HCT116 (cell line): ENCODE results near the gene SAPCD2. TPM values are rescaled to one million over a fixed set of nuclear protein-coding genes. Genes with fewer than 3 reads are reported as not detected.

Experiments used
- ATAC-seq: fragments of 200-7000 bp; cut with Tn5 transposase; 2 replicates; pipeline ENCODE4 v1.9.1; 2020; ENCODE audit warnings: mild to moderate bottlenecking, moderate library complexity
- BruUV-seq: library from RNA; stranded (reverse); fragments of 400-500 nt; replicated peaks from 2 replicates; lab custom pipeline; 2021; lab: Mats Ljungman, UMichigan
- CTCF ChIA-PET: fragments of 300-600 bp; sonication (Branson Sonifier 250); formaldehyde crosslinking; loops from one replicate; lab custom pipeline; 2021; ENCODE audit warnings: antibody characterized with exemption; lab: Charles Lee
- POLR2A ChIA-PET: fragments of 300-600, 350-600 bp; sonication (Branson Sonifier 250); formaldehyde crosslinking; loops from one replicate; lab custom pipeline; 2021; ENCODE audit warnings: antibody characterized with exemption; lab: Charles Lee
- RAD21 ChIA-PET, 2 experiments: fragments of 300-600 bp; sonication (Branson Sonifier 250); formaldehyde crosslinking; loops; one replicate each; lab custom pipeline; 2023; ENCODE audit warnings: low total read pairs in 2 of 2; ENCODE audit not compliant: uncharacterized antibody in 2 of 2, unreplicated experiment in 2 of 2, low non-redundant PET in 1 of 2; lab: Charles Lee
- DNase-seq: peaks from one replicate; pipeline ENCODE4 v3.0.0-alpha.2; 2010; ENCODE audit warnings: low read depth, low spot score
- H2AFZ ChIP-seq: fragments of 200-600 bp; shearing (Covaris generic), sonication (generic); 2 replicates; pipeline ENCODE4 v1.6.1; 2017; ENCODE audit warnings: low read depth, mixed run types, mixed read lengths, antibody characterized with exemption, low read length; ENCODE audit not compliant: poor library complexity, severe bottlenecking
- H3K27ac ChIP-seq: 2 replicates; pipeline ENCODE4 v1.5.1; 2012; ENCODE audit warnings: low read depth, low read length
- H3K27me3 ChIP-seq: fragments of 200-600 bp; sonication (generic); 2 replicates; pipeline ENCODE4 v1.6.1; 2016; ENCODE audit warnings: mixed run types, low read length, mixed read lengths; ENCODE audit not compliant: insufficient read depth
- H3K36me3 ChIP-seq, 2 experiments: fragments of 200-500 bp in 1 of 2; fragments of 200-600 bp in 1 of 2; sonication (Bioruptor generic) in 1 of 2; sonication (generic) in 1 of 2; 2 replicates each; pipeline versions ENCODE4 v1.5.1 to v1.6.1; 2014 to 2016; ENCODE audit warnings: low read length in 2 of 2, inconsistent platforms in 1 of 2, mixed read lengths in 1 of 2, mixed run types in 1 of 2; ENCODE audit not compliant: insufficient read depth in 2 of 2, control insufficient read depth in 1 of 2
- H3K4me1 ChIP-seq, 2 experiments: fragments of 200-600 bp in 1 of 2; sonication (generic) in 1 of 2; 2 replicates each; pipeline versions ENCODE4 v1.5.1 to v1.6.1; 2012 to 2017; ENCODE audit warnings: low read length in 2 of 2, inconsistent platforms in 1 of 2, mild to moderate bottlenecking in 1 of 2, mixed read lengths in 1 of 2, mixed run types in 1 of 2, moderate library complexity in 1 of 2; ENCODE audit not compliant: insufficient read depth in 2 of 2, control insufficient read depth in 1 of 2
- H3K4me2 ChIP-seq: fragments of 200-600 bp; sonication (generic); 2 replicates; pipeline ENCODE4 v1.6.1; 2017; ENCODE audit warnings: mixed run types, low read length, mixed read lengths
- H3K4me3 ChIP-seq, 2 experiments: fragments of 200-600 bp in 1 of 2; sonication (generic) in 1 of 2; replicated peaks in 1 of 2; 2 replicates each; pipeline ENCODE4 v1.5.1; 2011 to 2016; ENCODE audit warnings: low read length in 2 of 2, control low read depth in 1 of 2, low read depth in 1 of 2, mild to moderate bottlenecking in 1 of 2, mixed read lengths in 1 of 2, mixed run types in 1 of 2
- H3K79me2 ChIP-seq: fragments of 200-600 bp; sonication (generic); 2 replicates; pipeline ENCODE4 v1.6.1; 2017; ENCODE audit warnings: mild to moderate bottlenecking, mixed run types, low read length, moderate library complexity, mixed read lengths; ENCODE audit not compliant: insufficient read depth
- H3K9ac ChIP-seq: fragments of 200-600 bp; sonication (generic); 2 replicates; pipeline ENCODE4 v1.6.1; 2016; ENCODE audit warnings: low read length, mixed read lengths
- H3K9me2 ChIP-seq: fragments of 200-600 bp; sonication (generic), shearing (Covaris generic); 2 replicates; pipeline ENCODE4 v1.6.1; 2017; ENCODE audit warnings: mixed run types, mild to moderate bottlenecking, moderate library complexity; ENCODE audit not compliant: insufficient read depth
- H3K9me3 ChIP-seq, 2 experiments: fragments of 200-500 bp in 1 of 2; fragments of 200-600 bp in 1 of 2; sonication (Bioruptor generic) in 1 of 2; sonication (generic) in 1 of 2; 2 replicates each; pipeline ENCODE4 v1.6.1; 2014 to 2017; ENCODE audit warnings: low read length in 2 of 2, mixed read lengths in 2 of 2, inconsistent platforms in 1 of 2, low read depth in 1 of 2, mild to moderate bottlenecking in 1 of 2, mixed run types in 1 of 2, moderate library complexity in 1 of 2; ENCODE audit not compliant: control insufficient read depth in 1 of 2, insufficient read depth in 1 of 2
- H4K20me1 ChIP-seq: fragments of 200-600 bp; sonication (generic), shearing (Covaris generic); 2 replicates; pipeline ENCODE4 v1.6.1; 2017; ENCODE audit warnings: mixed run types, mild to moderate bottlenecking, moderate library complexity; ENCODE audit not compliant: insufficient read depth
- CEBPB ChIP-seq: IDR thresholded peaks from 2 replicates; pipeline ENCODE4 v1.6.1; 2012; ENCODE audit warnings: low read depth
- EGR1 ChIP-seq: IDR thresholded peaks from 2 replicates; pipeline ENCODE4 v1.6.1; 2012; ENCODE audit warnings: low read depth
- ELF1 ChIP-seq: IDR thresholded peaks from 2 replicates; pipeline ENCODE4 v1.6.1; 2012; ENCODE audit warnings: low read depth, borderline replicate concordance
- EZH2 ChIP-seq: fragments of 200-600 bp; sonication (generic); IDR thresholded peaks from 2 replicates; pipeline ENCODE4 v1.6.1; 2017; ENCODE audit warnings: antibody characterized with exemption, mixed run types
- EZH2phosphoT487 ChIP-seq: fragments of 200-600 bp; IDR thresholded peaks from 2 replicates; pipeline ENCODE4 v1.6.1; 2018; ENCODE audit warnings: antibody characterized with exemption, borderline replicate concordance
- FOSL1 ChIP-seq: IDR thresholded peaks from 2 replicates; pipeline ENCODE4 v1.6.1; 2012; ENCODE audit warnings: low read depth
- RAD21 ChIP-seq: IDR thresholded peaks from 2 replicates; pipeline ENCODE4 v1.6.1; 2012; ENCODE audit warnings: low read depth, mild to moderate bottlenecking
- SIN3A ChIP-seq: IDR thresholded peaks from 2 replicates; pipeline ENCODE4 v1.6.1; 2012; ENCODE audit warnings: low read depth
- SRF ChIP-seq: IDR thresholded peaks from 2 replicates; pipeline ENCODE4 v1.6.1; 2012; ENCODE audit warnings: low read depth
- YY1 ChIP-seq: IDR thresholded peaks from 2 replicates; pipeline ENCODE4 v1.6.1; 2011; ENCODE audit warnings: low read length, low read depth, moderate library complexity, mild to moderate bottlenecking; ENCODE audit not compliant: insufficient replicate concordance; ENCODE audit errors: extremely low read depth
- ZFX ChIP-seq: fragments of 450-650 bp; IDR thresholded peaks from 2 replicates; pipeline ENCODE4 v1.6.1; 2017
- ZNF274 ChIP-seq: fragments of 200-500 bp; sonication (Bioruptor generic); IDR thresholded peaks from 2 replicates; pipeline ENCODE4 v1.6.1; 2014; ENCODE audit warnings: mild to moderate bottlenecking, low read depth, low read length, inconsistent platforms
- intact Hi-C: fragments of 100-400 bp; cut with micrococcal nuclease; formaldehyde crosslinking; loops from 2 replicates; pipeline ENCODE4 v1.10.0; 2022
- total RNA-seq: library from RNA; stranded (reverse); gene quantifications from one replicate; pipeline ENCODE4 v1.2.1, GENCODE V29; 2021; ENCODE audit not compliant: unreplicated experiment
- TF ChIP-seq, protein P1 (sequence below), 3 experiments: fragments of 200-600 bp in 1 of 3; sonication (generic) in 1 of 3; IDR thresholded peaks in 2 of 3; conservative IDR thresholded peaks in 1 of 3; 2 replicates each; pipeline ENCODE4 v1.5.1; 2012 to 2017; ENCODE audit warnings: low read depth in 2 of 3, low read length in 2 of 3, antibody characterized with exemption in 1 of 3, borderline replicate concordance in 1 of 3, control low read depth in 1 of 3, mild to moderate bottlenecking in 1 of 3, mixed read lengths in 1 of 3, mixed run types in 1 of 3, moderate library complexity in 1 of 3; ENCODE audit not compliant: insufficient read depth in 1 of 3
- TF ChIP-seq, protein P2 (sequence below): IDR thresholded peaks from 2 replicates; pipeline ENCODE4 v1.6.1; 2012; ENCODE audit warnings: low read depth
- TF ChIP-seq, protein P3 (sequence below): IDR thresholded peaks from 2 replicates; pipeline ENCODE4 v1.6.1; 2012

The SAPCD2 gene
- total RNA-seq, 1 experiment from 2014 or later = 71.7 TPM

DNA sequence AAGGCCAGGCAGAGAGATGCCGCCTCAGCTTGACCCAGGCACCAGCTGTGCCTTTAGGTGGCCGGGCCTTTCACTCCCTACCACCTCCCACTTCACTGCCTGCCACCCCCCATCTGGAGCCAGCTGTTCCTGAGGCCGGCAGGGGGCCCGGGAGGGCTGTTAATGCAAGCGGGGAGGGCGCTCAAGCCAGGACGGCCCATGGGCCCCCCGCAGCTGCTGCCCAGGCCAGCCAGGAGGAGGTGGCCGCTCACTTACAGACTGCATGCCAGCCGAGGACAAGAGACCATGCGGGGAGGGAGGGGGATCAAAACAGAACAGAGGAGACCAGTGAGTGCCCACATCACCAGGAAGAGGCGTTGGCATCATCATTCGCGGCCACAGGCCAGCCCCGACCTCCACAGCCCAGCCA lies 46.8 kb downstream of the SAPCD2 start:
- ChIA-PET CTCF (no interaction called here), RAD21 (interaction anchor here in 1 of 2 experiments (0.6 kb wide), 1 partner anchor 140 kb away, joined by 3 read pairs; no protein-coding TSS in a partner anchor)
- no peaks in the 10 kb centered on the region for H3K9me3 ChIP-seq
- intact Hi-C loops = no loop called here
- peaks cover 31% of the 10 kb centered on the region for H3K79me2 ChIP-seq
- no peak overlapping the region for H2AFZ ChIP-seq
- no peak for DNase-seq
- peaks cover 28 to 44% of the 10 kb centered on the region in 2 experiments for H3K4me1 ChIP-seq
- peaks cover 0 to 3% of the 10 kb centered on the region in 2 experiments; a peak in 1 of 4 replicates for H3K36me3 ChIP-seq
- peak overlapping the region; percentile 47; the same call in 1 of the 2 replicates for H3K27ac ChIP-seq
- H3K9me2 ChIP-seq = no peaks in the 10 kb centered on the region
- no peaks in the 10 kb centered on the region for H3K27me3 ChIP-seq
- TF ChIP-seq FOSL1 (no peak), SRF (no peak), EZH2phosphoT487 (no peak), EGR1 (no peak), YY1 (no peak), SIN3A (no peak), CEBPB (no peak), ZNF274 (no peak), ELF1 (no peak), EZH2 (no peak), RAD21 (no peak), ZFX (no peak)
- TF ChIP-seq, protein P1, sequence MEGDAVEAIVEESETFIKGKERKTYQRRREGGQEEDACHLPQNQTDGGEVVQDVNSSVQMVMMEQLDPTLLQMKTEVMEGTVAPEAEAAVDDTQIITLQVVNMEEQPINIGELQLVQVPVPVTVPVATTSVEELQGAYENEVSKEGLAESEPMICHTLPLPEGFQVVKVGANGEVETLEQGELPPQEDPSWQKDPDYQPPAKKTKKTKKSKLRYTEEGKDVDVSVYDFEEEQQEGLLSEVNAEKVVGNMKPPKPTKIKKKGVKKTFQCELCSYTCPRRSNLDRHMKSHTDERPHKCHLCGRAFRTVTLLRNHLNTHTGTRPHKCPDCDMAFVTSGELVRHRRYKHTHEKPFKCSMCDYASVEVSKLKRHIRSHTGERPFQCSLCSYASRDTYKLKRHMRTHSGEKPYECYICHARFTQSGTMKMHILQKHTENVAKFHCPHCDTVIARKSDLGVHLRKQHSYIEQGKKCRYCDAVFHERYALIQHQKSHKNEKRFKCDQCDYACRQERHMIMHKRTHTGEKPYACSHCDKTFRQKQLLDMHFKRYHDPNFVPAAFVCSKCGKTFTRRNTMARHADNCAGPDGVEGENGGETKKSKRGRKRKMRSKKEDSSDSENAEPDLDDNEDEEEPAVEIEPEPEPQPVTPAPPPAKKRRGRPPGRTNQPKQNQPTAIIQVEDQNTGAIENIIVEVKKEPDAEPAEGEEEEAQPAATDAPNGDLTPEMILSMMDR (IDR thresholded peaks at IDR 0.05 in 2 of 3, conservative IDR thresholded peaks at IDR 0.05 in 1 of 3; ENCODE audit: borderline replicate concordance in 1 of 3, insufficient read depth in 1 of 3, low read depth in 2 of 3, low read length in 2 of 3) = no peak
- TF ChIP-seq, protein P2, sequence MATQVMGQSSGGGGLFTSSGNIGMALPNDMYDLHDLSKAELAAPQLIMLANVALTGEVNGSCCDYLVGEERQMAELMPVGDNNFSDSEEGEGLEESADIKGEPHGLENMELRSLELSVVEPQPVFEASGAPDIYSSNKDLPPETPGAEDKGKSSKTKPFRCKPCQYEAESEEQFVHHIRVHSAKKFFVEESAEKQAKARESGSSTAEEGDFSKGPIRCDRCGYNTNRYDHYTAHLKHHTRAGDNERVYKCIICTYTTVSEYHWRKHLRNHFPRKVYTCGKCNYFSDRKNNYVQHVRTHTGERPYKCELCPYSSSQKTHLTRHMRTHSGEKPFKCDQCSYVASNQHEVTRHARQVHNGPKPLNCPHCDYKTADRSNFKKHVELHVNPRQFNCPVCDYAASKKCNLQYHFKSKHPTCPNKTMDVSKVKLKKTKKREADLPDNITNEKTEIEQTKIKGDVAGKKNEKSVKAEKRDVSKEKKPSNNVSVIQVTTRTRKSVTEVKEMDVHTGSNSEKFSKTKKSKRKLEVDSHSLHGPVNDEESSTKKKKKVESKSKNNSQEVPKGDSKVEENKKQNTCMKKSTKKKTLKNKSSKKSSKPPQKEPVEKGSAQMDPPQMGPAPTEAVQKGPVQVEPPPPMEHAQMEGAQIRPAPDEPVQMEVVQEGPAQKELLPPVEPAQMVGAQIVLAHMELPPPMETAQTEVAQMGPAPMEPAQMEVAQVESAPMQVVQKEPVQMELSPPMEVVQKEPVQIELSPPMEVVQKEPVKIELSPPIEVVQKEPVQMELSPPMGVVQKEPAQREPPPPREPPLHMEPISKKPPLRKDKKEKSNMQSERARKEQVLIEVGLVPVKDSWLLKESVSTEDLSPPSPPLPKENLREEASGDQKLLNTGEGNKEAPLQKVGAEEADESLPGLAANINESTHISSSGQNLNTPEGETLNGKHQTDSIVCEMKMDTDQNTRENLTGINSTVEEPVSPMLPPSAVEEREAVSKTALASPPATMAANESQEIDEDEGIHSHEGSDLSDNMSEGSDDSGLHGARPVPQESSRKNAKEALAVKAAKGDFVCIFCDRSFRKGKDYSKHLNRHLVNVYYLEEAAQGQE = no peak
- TF ChIP-seq, protein P3, sequence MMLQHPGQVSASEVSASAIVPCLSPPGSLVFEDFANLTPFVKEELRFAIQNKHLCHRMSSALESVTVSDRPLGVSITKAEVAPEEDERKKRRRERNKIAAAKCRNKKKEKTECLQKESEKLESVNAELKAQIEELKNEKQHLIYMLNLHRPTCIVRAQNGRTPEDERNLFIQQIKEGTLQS = no peak
- TF ChIP-seq, all 23 proteins: peak for 0
- H3K4me2 ChIP-seq = no peak overlapping the region
- POLR2A ChIA-PET = no interaction called here
- no peaks in the 10 kb centered on the region for H4K20me1 ChIP-seq
- H3K4me3 ChIP-seq = no peak overlapping the region
- ATAC-seq = no peak
- BruUV-seq = no TSS peak
- H3K9ac ChIP-seq = no peak overlapping the region
